Sigmoid colon (tissue), 7 donors: ENCODE results near the gene JMJD7. TPM values are rescaled to one million over a fixed set of nuclear protein-coding genes. Genes with fewer than 3 reads are reported as not detected.
A peak's percentile ranks its signal among the peaks of the same experiment; 100 is the strongest.

Experiments
- DNase-seq: peaks from one replicate; pipeline ENCODE4 v3.0.0-alpha.2; 2019
- H3K27ac ChIP-seq, 4 donors: fragments of 200-600 bp; sonication (generic); one replicate each; pipeline ENCODE4 v1.5.1; 2016 to 2019; ENCODE audit warnings: mild to moderate bottlenecking in 1 of 4
- H3K27me3 ChIP-seq, 3 donors: fragments of 200-600 bp; sonication (generic); one replicate each; pipeline ENCODE4 v1.5.1; 2019; ENCODE audit warnings: mild to moderate bottlenecking in 1 of 3
- H3K36me3 ChIP-seq, 4 donors: fragments of 200-600 bp; sonication (generic); one replicate each; pipeline ENCODE4 v1.5.1; 2016 to 2019
- H3K4me1 ChIP-seq, 4 donors: fragments of 200-600 bp; sonication (generic); one replicate each; pipeline ENCODE4 v1.5.1; 2017 to 2019
- H3K4me3 ChIP-seq, 4 donors: fragments of 200-600 bp; sonication (generic); one replicate each; pipeline ENCODE4 v1.5.1; 2017 to 2019; ENCODE audit warnings: mild to moderate bottlenecking in 2 of 4, moderate library complexity in 1 of 4
- H3K9me3 ChIP-seq, 4 donors: fragments of 200-600 bp in 3 of 4; sonication (generic) in 3 of 4; one replicate each; pipeline versions ENCODE4 v1.5.1 to v1.6.1; 2013 to 2019
- EP300 ChIP-seq, 4 donors: sonication (generic); formaldehyde crosslinking; IDR thresholded peaks; one replicate each; pipeline ENCODE4 v1.6.1; 2017; ENCODE audit warnings: antibody characterized with exemption in 4 of 4
- POLR2A ChIP-seq, 2 donors: fragments of 450-650 bp; IDR thresholded peaks; one replicate each; pipeline ENCODE4 v1.6.1; 2016; ENCODE audit warnings: antibody characterized with exemption in 2 of 2, mild to moderate bottlenecking in 2 of 2, moderate library complexity in 2 of 2
- POLR2AphosphoS5 ChIP-seq, 4 donors: sonication (generic); formaldehyde crosslinking; IDR thresholded peaks; one replicate each; pipeline ENCODE4 v1.6.1; 2017; ENCODE audit warnings: antibody characterized with exemption in 4 of 4
- WGBS, 2 donors: extraction: QIAGEN DNeasy Blood & Tissue Kit; methylation state at CpG; one replicate each; pipeline ENCODE4 v1.1.7; 2013; 5-methylcytosine and 5-hydroxymethylcytosine counted together
- intact Hi-C: fragments of 100-400 bp; cut with DNase I; formaldehyde crosslinking; loops from one replicate; pipeline ENCODE4 v1.15.1; 2023
- polyA plus RNA-seq, 3 donors: library from polyadenylated mRNA; stranded (reverse); fragments of 200-250 nt; gene quantifications; one replicate each; pipeline ENCODE4 v1.2.3, GENCODE V29; 2013
- total RNA-seq, 4 donors: library from RNA; depleted of rRNA; stranded (reverse); fragments of >200 nt; gene quantifications; one replicate each; pipeline ENCODE4 v1.1.0, GENCODE V29; 2016
- TF ChIP-seq, protein P1 (sequence below), 4 experiments: fragments of 450-650 bp in 3 of 4; fragments of 200-600 bp in 1 of 4; IDR thresholded peaks; one replicate each; pipeline ENCODE4 v1.5.1; 2016 to 2019; ENCODE audit warnings: antibody characterized with exemption in 4 of 4, mild to moderate bottlenecking in 3 of 4, moderate library complexity in 2 of 4
- donor health status: healthy with polysubstance abuse.
- donor health status: Bipolar disorder and iron deficiency.
- donor health status: healthy.

Gene JMJD7
- total and polyA plus RNA-seq, 7 donors: 9.5 to 14.0 (median 10.7) TPM

GRCh38 chr15:41811432-41812195, 16.3 kb upstream of the JMJD7 start:
- intact Hi-C loops: loop anchor here (1.0 to 2.0 kb wide), 2 partner anchors 37 to 207 kb away; partner anchors contain the start of gene MAPKBP1
- no peaks in the 10 kb centered on the region for H3K27me3 ChIP-seq
- H3K4me1 ChIP-seq: peaks cover 0 to 7% (median 5%) of the 10 kb centered on the region in 4 donors
- 49 to 52% methylated on average over 18 of the region's 18 CpGs for WGBS, 2 donors
- no peak overlapping the region for H3K27ac ChIP-seq
- no peak for TF ChIP-seq EP300 (IDR thresholded peaks at IDR 0.05)
- peak in 1 of 4 donors; percentile 18 for TF ChIP-seq POLR2AphosphoS5 (IDR thresholded peaks at IDR 0.05)
- TF ChIP-seq, protein P1, sequence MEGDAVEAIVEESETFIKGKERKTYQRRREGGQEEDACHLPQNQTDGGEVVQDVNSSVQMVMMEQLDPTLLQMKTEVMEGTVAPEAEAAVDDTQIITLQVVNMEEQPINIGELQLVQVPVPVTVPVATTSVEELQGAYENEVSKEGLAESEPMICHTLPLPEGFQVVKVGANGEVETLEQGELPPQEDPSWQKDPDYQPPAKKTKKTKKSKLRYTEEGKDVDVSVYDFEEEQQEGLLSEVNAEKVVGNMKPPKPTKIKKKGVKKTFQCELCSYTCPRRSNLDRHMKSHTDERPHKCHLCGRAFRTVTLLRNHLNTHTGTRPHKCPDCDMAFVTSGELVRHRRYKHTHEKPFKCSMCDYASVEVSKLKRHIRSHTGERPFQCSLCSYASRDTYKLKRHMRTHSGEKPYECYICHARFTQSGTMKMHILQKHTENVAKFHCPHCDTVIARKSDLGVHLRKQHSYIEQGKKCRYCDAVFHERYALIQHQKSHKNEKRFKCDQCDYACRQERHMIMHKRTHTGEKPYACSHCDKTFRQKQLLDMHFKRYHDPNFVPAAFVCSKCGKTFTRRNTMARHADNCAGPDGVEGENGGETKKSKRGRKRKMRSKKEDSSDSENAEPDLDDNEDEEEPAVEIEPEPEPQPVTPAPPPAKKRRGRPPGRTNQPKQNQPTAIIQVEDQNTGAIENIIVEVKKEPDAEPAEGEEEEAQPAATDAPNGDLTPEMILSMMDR (IDR thresholded peaks at IDR 0.05): peak; percentile 83 to 89 (median 85)
- peaks cover 6 to 48% (median 25%) of the 10 kb centered on the region in 4 donors for H3K36me3 ChIP-seq
- DNase-seq: peak; percentile 91
- no peaks in the 10 kb centered on the region for H3K9me3 ChIP-seq
- H3K4me3 ChIP-seq: no peak overlapping the region

- intact Hi-C loops: no loop called here
- Histone ChIP-seq H3K9me3 (no peaks in the 10 kb centered on the region), H3K4me1 (peaks cover 0 to 6% (median 5%) of the 10 kb centered on the region in 4 donors), H3K4me3 (no peak overlapping the region), H3K36me3 (peaks cover 17 to 60% (median 37%) of the 10 kb centered on the region in 4 donors), H3K27ac (no peak overlapping the region), H3K27me3 (no peaks in the 10 kb centered on the region)
- no peak for DNase-seq
- 94 to 95% methylated on average over 11 of the region's 11 CpGs for WGBS, 2 donors
- TF ChIP-seq POLR2A (IDR thresholded peaks at IDR 0.05) (no peak), POLR2AphosphoS5 (IDR thresholded peaks at IDR 0.05) (no peak)
Measured at GRCh38 chr15:41812820-41813375, 15.0 kb upstream of the JMJD7 start.

DNA sequence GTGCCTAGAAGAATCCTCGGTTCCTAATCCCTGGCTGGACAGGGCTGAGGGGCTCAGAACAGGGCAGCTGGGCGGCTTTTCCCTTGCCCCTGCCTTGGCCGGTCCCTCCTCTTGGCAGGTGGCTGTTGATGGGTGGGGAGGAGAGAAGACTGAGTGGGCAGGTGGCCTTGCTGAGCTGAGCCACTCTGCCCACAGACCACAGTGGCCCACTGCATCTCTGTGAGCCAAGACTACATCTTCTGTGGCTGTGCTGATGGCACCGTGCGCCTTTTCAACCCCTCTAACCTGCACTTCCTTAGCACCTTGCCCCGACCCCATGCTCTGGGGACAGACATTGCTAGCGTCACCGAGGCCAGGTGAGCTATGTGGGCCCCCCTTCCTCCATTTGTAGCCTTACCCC, 14.5 kb upstream of the JMJD7 start:
- Histone ChIP-seq H3K9me3 (no peaks in the 10 kb centered on the region), H3K4me1 (peaks cover 0 to 6% (median 5%) of the 10 kb centered on the region in 4 donors), H3K4me3 (no peak overlapping the region), H3K27ac (no peak overlapping the region), H3K27me3 (no peaks in the 10 kb centered on the region), H3K36me3 (peaks cover 23 to 66% (median 41%) of the 10 kb centered on the region in 4 donors)
- TF ChIP-seq POLR2A (IDR thresholded peaks at IDR 0.05): no peak
- TF ChIP-seq, protein P1 (IDR thresholded peaks at IDR 0.05): no peak
- TF ChIP-seq POLR2AphosphoS5 (IDR thresholded peaks at IDR 0.05): no peak
- TF ChIP-seq EP300 (IDR thresholded peaks at IDR 0.05): no peak
- intact Hi-C loops: no loop called here
- no peak for DNase-seq
- WGBS, 2 donors: 95 to 96% methylated on average over 8 of the region's 8 CpGs

- intact Hi-C loops: no loop called here
- H3K4me1 ChIP-seq: peaks cover 0 to 6% (median 2%) of the 10 kb centered on the region in 4 donors
- H3K4me3 ChIP-seq: no peak overlapping the region
- no peak overlapping the region for H3K27ac ChIP-seq
- no peak for DNase-seq
- TF ChIP-seq POLR2A (IDR thresholded peaks at IDR 0.05) (no peak), EP300 (IDR thresholded peaks at IDR 0.05) (no peak), POLR2AphosphoS5 (IDR thresholded peaks at IDR 0.05) (no peak)
- TF ChIP-seq, protein P1 (IDR thresholded peaks at IDR 0.05): no peak
- peaks cover 27 to 77% (median 52%) of the 10 kb centered on the region in 4 donors for H3K36me3 ChIP-seq
- H3K9me3 ChIP-seq: no peaks in the 10 kb centered on the region
- H3K27me3 ChIP-seq: no peaks in the 10 kb centered on the region
- WGBS, 2 donors: 86 to 90% methylated on average over 5 of the region's 5 CpGs
Measured at GRCh38 chr15:41814534-41814933, 13.4 kb upstream of the JMJD7 start.

DNA sequence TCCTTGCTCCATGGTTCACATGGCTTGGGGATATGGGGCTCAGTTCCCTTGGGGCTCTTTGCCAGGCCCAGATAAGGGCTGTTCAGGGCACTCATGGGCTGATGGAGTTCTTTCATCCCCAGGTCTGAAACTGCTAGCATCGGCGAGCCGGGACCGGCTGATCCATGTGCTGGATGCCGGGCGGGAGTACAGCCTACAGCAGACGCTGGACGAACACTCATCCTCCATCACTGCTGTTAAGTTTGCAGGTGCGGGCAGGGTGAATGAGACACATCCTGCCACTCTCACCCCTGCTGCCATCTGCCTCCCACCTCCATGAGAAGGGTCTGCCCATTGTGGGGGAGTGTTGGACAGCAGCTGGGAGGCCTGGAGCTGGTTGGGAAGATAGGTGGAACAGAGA, 11.1 kb upstream of the JMJD7 start:
- DNase-seq: no peak
- H3K27ac ChIP-seq: no peak overlapping the region
- no peaks in the 10 kb centered on the region for H3K9me3 ChIP-seq
- 96 to 98% methylated on average over 9 of the region's 9 CpGs for WGBS, 2 donors
- H3K36me3 ChIP-seq: peaks cover 35 to 99% (median 66%) of the 10 kb centered on the region in 4 donors
- TF ChIP-seq EP300 (IDR thresholded peaks at IDR 0.05) (no peak), POLR2A (IDR thresholded peaks at IDR 0.05) (no peak), POLR2AphosphoS5 (IDR thresholded peaks at IDR 0.05) (no peak)
- TF ChIP-seq, protein P1 (IDR thresholded peaks at IDR 0.05): no peak
- intact Hi-C loops: no loop called here
- no peaks in the 10 kb centered on the region for H3K27me3 ChIP-seq
- no peaks in the 10 kb centered on the region for H3K4me1 ChIP-seq
- H3K4me3 ChIP-seq: no peak overlapping the region
